Endothelial cell of umbilical vein (primary cell): ENCODE measurements around the gene STAG1. TPM values are rescaled to one million over a fixed set of nuclear protein-coding genes. Genes with fewer than 3 reads are reported as not detected.
"Not testable (repeated sequence)": the region's sequence is repeated elsewhere in the genome, so short reads cannot be mapped to it uniquely, and the experiment has no call there.

Experiments used
- BruUV-seq: library from RNA; stranded (reverse); fragments of 400-500 nt; replicated peaks from 2 replicates; lab custom pipeline; 2021; lab: Mats Ljungman, UMichigan
- CTCF ChIA-PET: fragments of 300-600, 350-600 bp; sonication (Branson Sonifier 250); formaldehyde crosslinking; loops from one replicate; lab custom pipeline; 2021; ENCODE audit warnings: antibody characterized with exemption, inconsistent platforms; lab: Charles Lee
- POLR2A ChIA-PET: fragments of 300-600, 350-600 bp; sonication (Branson Sonifier 250); formaldehyde crosslinking; loops from one replicate; lab custom pipeline; 2021; ENCODE audit warnings: antibody characterized with exemption, inconsistent platforms; lab: Charles Lee
- DNase-seq: peaks from one replicate; pipeline ENCODE4 v3.0.0-alpha.2; 2011; ENCODE audit warnings: low read depth, low spot score
- FAIRE-seq: peaks from 2 replicates; lab custom pipeline; 2011; peaks lifted over from hg19 to GRCh38; lab: Jason Lieb, UNC
- H2AFZ ChIP-seq: 2 replicates; pipeline ENCODE4 v1.6.0; 2012; ENCODE audit warnings: low read depth, low read length, control low read depth, inconsistent platforms
- H3K27ac ChIP-seq: 2 replicates; pipeline ENCODE4 v1.5.1; 2011; ENCODE audit warnings: low read depth, mild to moderate bottlenecking, control low read depth, low read length, moderate library complexity; ENCODE audit not compliant: insufficient read depth
- H3K27me3 ChIP-seq, 2 experiments: 2 replicates each; pipeline versions ENCODE4 v1.6.0 to v1.6.1; 2011; ENCODE audit warnings: low read length in 2 of 2, mixed read lengths in 1 of 2; ENCODE audit not compliant: control insufficient read depth in 2 of 2, insufficient read depth in 2 of 2
- H3K36me3 ChIP-seq, 2 experiments: 2 replicates in 1 of 2; 3 replicates in 1 of 2; pipeline ENCODE4 v1.5.1; 2011; ENCODE audit warnings: low read length in 2 of 2, mild to moderate bottlenecking in 1 of 2, moderate library complexity in 1 of 2; ENCODE audit not compliant: control insufficient read depth in 2 of 2, insufficient read depth in 2 of 2; ENCODE audit errors: extremely low read depth in 1 of 2
- H3K4me1 ChIP-seq: 3 replicates; pipeline ENCODE4 v1.5.1; 2011; ENCODE audit warnings: mild to moderate bottlenecking, low read length; ENCODE audit not compliant: control insufficient read depth, insufficient read depth; ENCODE audit errors: extremely low read depth
- H3K4me2 ChIP-seq: 2 replicates; pipeline ENCODE4 v1.6.1; 2011; ENCODE audit warnings: low read length, control low read depth, mixed read lengths; ENCODE audit not compliant: insufficient read depth
- H3K4me3 ChIP-seq, 3 experiments: fragments of 200-600 bp in 1 of 3; sonication (generic), shearing (Covaris generic) in 1 of 3; replicated peaks in 1 of 3; 2 replicates each; pipeline ENCODE4 v1.5.1; 2011 to 2016; ENCODE audit warnings: control low read depth in 3 of 3, low read length in 3 of 3, mild to moderate bottlenecking in 2 of 3, inconsistent platforms in 1 of 3, low read depth in 1 of 3, moderate library complexity in 1 of 3; ENCODE audit not compliant: insufficient read depth in 1 of 3
- H3K79me2 ChIP-seq: 2 replicates; pipeline ENCODE4 v1.6.0; 2012; ENCODE audit warnings: low read length, inconsistent platforms; ENCODE audit not compliant: control insufficient read depth, insufficient read depth
- H3K9ac ChIP-seq: replicated peaks from 2 replicates; pipeline ENCODE3; 2011; ENCODE audit warnings: low read length, control low read depth; ENCODE audit not compliant: insufficient read depth; ENCODE audit errors: extremely low read depth
- H3K9me1 ChIP-seq: replicated peaks from 3 replicates; pipeline ENCODE4 v1.6.0; 2011; ENCODE audit warnings: mild to moderate bottlenecking, low read length; ENCODE audit not compliant: control insufficient read depth, insufficient read depth; ENCODE audit errors: extremely low read depth
- H3K9me3 ChIP-seq: replicated peaks from 2 replicates; pipeline ENCODE4 v1.5.1; 2012; ENCODE audit warnings: low read length, inconsistent platforms; ENCODE audit not compliant: control insufficient read depth, insufficient read depth
- H4K20me1 ChIP-seq: replicated peaks from 2 replicates; pipeline ENCODE3; 2011; ENCODE audit warnings: mild to moderate bottlenecking, low read length; ENCODE audit not compliant: control insufficient read depth, insufficient read depth; ENCODE audit errors: extremely low read depth
- CTCF ChIP-seq, 2 donors: IDR thresholded peaks; 1 replicate in 1 of 2; 2 replicates in 1 of 2; pipeline ENCODE4 v1.5.1; 2011; ENCODE audit warnings: low read length in 2 of 2, mild to moderate bottlenecking in 2 of 2, moderate library complexity in 2 of 2, control low read depth in 1 of 2, inconsistent platforms in 1 of 2, low read depth in 1 of 2; ENCODE audit not compliant: insufficient read depth in 1 of 2; ENCODE audit errors: extremely low read depth in 1 of 2
- EZH2 ChIP-seq: IDR thresholded peaks from 2 replicates; pipeline ENCODE4 v1.6.1; 2012; ENCODE audit warnings: borderline replicate concordance, low read depth, mild to moderate bottlenecking, moderate library complexity, low read length, inconsistent platforms; ENCODE audit not compliant: severe bottlenecking
- FOS ChIP-seq: IDR thresholded peaks from 2 replicates; pipeline ENCODE4 v1.6.1; 2011; ENCODE audit warnings: mild to moderate bottlenecking, low read length, moderate library complexity, borderline replicate concordance; ENCODE audit not compliant: insufficient read depth
- MYC ChIP-seq: IDR thresholded peaks from one replicate; pipeline ENCODE4 v1.6.1; 2011; ENCODE audit warnings: mild to moderate bottlenecking, low read depth, low read length
- POLR2A ChIP-seq: IDR thresholded peaks from 2 replicates; pipeline ENCODE4 v1.6.1; 2012; ENCODE audit warnings: low read depth, mild to moderate bottlenecking, control low read depth, low read length
- dilution Hi-C: fragments of 300-500 bp; cut with MboI; formaldehyde crosslinking; loops from one replicate; pipeline ENCODE4 v1.15.0; 2019; ENCODE audit warnings: low sequenced_read_pairs; ENCODE audit not compliant: extremely low pct_ligation_motif_present
- intact Hi-C: fragments of 100-400 bp; cut with micrococcal nuclease; formaldehyde crosslinking; loops from one replicate; pipeline ENCODE4 v1.10.0; 2022
- polyA plus RNA-seq, 4 experiments: library from polyadenylated mRNA; depleted of rRNA in 3 of 4; stranded (reverse) in 3 of 4; unstranded in 1 of 4; fragments of >200 nt; gene quantifications; 2 replicates each; pipeline versions ENCODE4 v1.2.1 to v1.2.3, GENCODE V29; 2011 to 2012; ENCODE audit warnings: missing spikeins in 1 of 4
- total RNA-seq: library from RNA; stranded (reverse); gene quantifications from 2 replicates; pipeline ENCODE4 v1.2.3, GENCODE V29; 2021
- TF ChIP-seq, protein P1 (sequence below): IDR thresholded peaks from 2 replicates; pipeline ENCODE4 v1.6.1; 2011; ENCODE audit not compliant: insufficient read depth, insufficient read length

Gene STAG1
- total and polyA plus RNA-seq, 2 donors (not counting 3 experiments of a cell fraction or from before 2014, with no cell fraction given) = 7.4 to 42.1 TPM

- no peak for FAIRE-seq
- Histone ChIP-seq H3K4me1 (no peaks in the 10 kb centered on the region), H3K9ac (no peak overlapping the region), H3K27me3 (no peaks in the 10 kb centered on the region), H3K79me2 (peaks cover 76% of the 10 kb centered on the region), H3K27ac (no peak overlapping the region), H3K4me3 (no peak overlapping the region), H3K4me2 (no peak overlapping the region), H3K9me1 (no peaks in the 10 kb centered on the region), H3K36me3 (no peaks in the 10 kb centered on the region), H3K9me3 (no peaks in the 10 kb centered on the region), H2AFZ (no peak overlapping the region), H4K20me1 (no peaks in the 10 kb centered on the region)
- POLR2A ChIA-PET = interaction anchor here (0.7 kb wide), 1 partner anchor 10 kb away, joined by 5 read pairs; no protein-coding TSS in a partner anchor
- TF ChIP-seq CTCF (IDR thresholded peaks at IDR 0.05; ENCODE audit: extremely low read depth in 1 of 2, insufficient read depth in 1 of 2, low read depth in 1 of 2, low read length in 2 of 2) = no peak
- TF ChIP-seq, protein P1, sequence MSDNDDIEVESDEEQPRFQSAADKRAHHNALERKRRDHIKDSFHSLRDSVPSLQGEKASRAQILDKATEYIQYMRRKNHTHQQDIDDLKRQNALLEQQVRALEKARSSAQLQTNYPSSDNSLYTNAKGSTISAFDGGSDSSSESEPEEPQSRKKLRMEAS = no peak
- TF ChIP-seq POLR2A = no peak
- TF ChIP-seq MYC = no peak
- no peak for TF ChIP-seq FOS
- no peak for TF ChIP-seq EZH2
- intact Hi-C loops (no loop called here), dilution Hi-C loops (no loop called here)
- no TSS peak for BruUV-seq
- DNase-seq = no peak
- CTCF ChIA-PET = no interaction called here
These were observed 39.2 kb downstream of the STAG1 start for GRCh38 chr3:136712941-136713340.

- CTCF ChIA-PET = interaction anchor here (1.1 kb wide), 1 partner anchor 95 kb away, joined by 3 read pairs; no protein-coding TSS in a partner anchor
- POLR2A ChIA-PET, H3K4me3 ChIP-seq, BruUV-seq, H3K9me3 ChIP-seq, H3K4me1 ChIP-seq, H3K36me3 ChIP-seq, H3K9ac ChIP-seq, intact Hi-C loops, H2AFZ ChIP-seq, H4K20me1 ChIP-seq, dilution Hi-C loops, H3K9me1 ChIP-seq, H3K4me2 ChIP-seq, H3K27me3 ChIP-seq, DNase-seq, H3K27ac ChIP-seq: not testable (repeated sequence)
- FAIRE-seq = peak; percentile 15
- peaks cover 77% of the 10 kb centered on the region for H3K79me2 ChIP-seq
These were observed 40.3 kb downstream of the STAG1 start for GRCh38 chr3:136711888-136712287.
